Measurements from ENCODE around the gene SOD1. TPM values are rescaled to one million over a fixed set of nuclear protein-coding genes. Genes with fewer than 3 reads are reported as not detected.

The SOD1 gene
- total RNA-seq, 1 donor from 2014 or later, result 205 TPM

- TF ChIP-seq CTCF (IDR thresholded peaks at IDR 0.05), result no peak
- peaks cover 33% of the 10 kb centered on the region for H3K4me1 Mint-ChIP-seq (ENCODE audit: unreplicated experiment)
- H3K9me3 Mint-ChIP-seq (ENCODE audit: unreplicated experiment), result no peaks in the 10 kb centered on the region
- no peak for DNase-seq (ENCODE audit: extremely low spot score, unreplicated experiment)
- H3K27me3 Mint-ChIP-seq (ENCODE audit: unreplicated experiment), result no peaks in the 10 kb centered on the region
- H3K36me3 Mint-ChIP-seq (ENCODE audit: unreplicated experiment), result peaks cover 46% of the 10 kb centered on the region
- H3K27ac Mint-ChIP-seq (ENCODE audit: unreplicated experiment), result peak overlapping the region; percentile 31
- no peak overlapping the region for H3K4me3 Mint-ChIP-seq (ENCODE audit: unreplicated experiment)
These were observed 8.1 kb downstream of the SOD1 start for GRCh38 chr21:31667639-31668038.

GRCh38 chr21:31668651-31669491 is 9.4 kb downstream of the SOD1 start:
- H3K4me3 Mint-ChIP-seq (ENCODE audit: unreplicated experiment), result no peak overlapping the region
- H3K4me1 Mint-ChIP-seq (ENCODE audit: unreplicated experiment), result peaks cover 29% of the 10 kb centered on the region
- no peak for TF ChIP-seq CTCF (IDR thresholded peaks at IDR 0.05)
- peak overlapping the region; percentile 31 for H3K27ac Mint-ChIP-seq (ENCODE audit: unreplicated experiment)
- H3K27me3 Mint-ChIP-seq (ENCODE audit: unreplicated experiment), result no peaks in the 10 kb centered on the region
- no peak for DNase-seq (ENCODE audit: extremely low spot score, unreplicated experiment)
- peaks cover 46% of the 10 kb centered on the region for H3K36me3 Mint-ChIP-seq (ENCODE audit: unreplicated experiment)
- H3K9me3 Mint-ChIP-seq (ENCODE audit: unreplicated experiment), result no peaks in the 10 kb centered on the region

- Mint-ChIP-seq H3K4me1 (ENCODE audit: unreplicated experiment) (peaks cover 21% of the 10 kb centered on the region), H3K27me3 (ENCODE audit: unreplicated experiment) (no peaks in the 10 kb centered on the region), H3K36me3 (ENCODE audit: unreplicated experiment) (peaks cover 41% of the 10 kb centered on the region), H3K27ac (ENCODE audit: unreplicated experiment) (no peak overlapping the region), H3K4me3 (ENCODE audit: unreplicated experiment) (no peak overlapping the region), H3K9me3 (ENCODE audit: unreplicated experiment) (no peaks in the 10 kb centered on the region)
- no peak for TF ChIP-seq CTCF (IDR thresholded peaks at IDR 0.05)
- DNase-seq (ENCODE audit: extremely low spot score, unreplicated experiment), result no peak
These were observed 10.6 kb downstream of the SOD1 start for GRCh38 chr21:31670070-31670469.

- Mint-ChIP-seq H3K27ac (ENCODE audit: unreplicated experiment) (no peak overlapping the region), H3K4me3 (ENCODE audit: unreplicated experiment) (no peak overlapping the region), H3K36me3 (ENCODE audit: unreplicated experiment) (peaks cover 33% of the 10 kb centered on the region), H3K9me3 (ENCODE audit: unreplicated experiment) (no peaks in the 10 kb centered on the region), H3K4me1 (ENCODE audit: unreplicated experiment) (peaks cover 12% of the 10 kb centered on the region), H3K27me3 (ENCODE audit: unreplicated experiment) (no peaks in the 10 kb centered on the region)
- no peak for DNase-seq (ENCODE audit: extremely low spot score, unreplicated experiment)
- TF ChIP-seq CTCF (IDR thresholded peaks at IDR 0.05), result no peak
These were observed 11.7 kb downstream of the SOD1 start for GRCh38 chr21:31671146-31671716.

GRCh38 chr21:31671931-31672330 is 12.4 kb downstream of the SOD1 start:
- TF ChIP-seq CTCF (IDR thresholded peaks at IDR 0.05), result no peak
- H3K36me3 Mint-ChIP-seq (ENCODE audit: unreplicated experiment), result peaks cover 26% of the 10 kb centered on the region
- H3K27ac Mint-ChIP-seq (ENCODE audit: unreplicated experiment), result no peak overlapping the region
- peaks cover 5% of the 10 kb centered on the region for H3K4me1 Mint-ChIP-seq (ENCODE audit: unreplicated experiment)
- DNase-seq (ENCODE audit: extremely low spot score, unreplicated experiment), result no peak
- H3K4me3 Mint-ChIP-seq (ENCODE audit: unreplicated experiment), result no peak overlapping the region
- no peaks in the 10 kb centered on the region for H3K9me3 Mint-ChIP-seq (ENCODE audit: unreplicated experiment)
- H3K27me3 Mint-ChIP-seq (ENCODE audit: unreplicated experiment), result no peaks in the 10 kb centered on the region
